ENCODE data around the gene CSF2. TPM values are rescaled to one million over a fixed set of nuclear protein-coding genes. Genes with fewer than 3 reads are reported as not detected.

The CSF2 gene
- total RNA-seq, 4 donors from 2014 or later, result not detected

DNA sequence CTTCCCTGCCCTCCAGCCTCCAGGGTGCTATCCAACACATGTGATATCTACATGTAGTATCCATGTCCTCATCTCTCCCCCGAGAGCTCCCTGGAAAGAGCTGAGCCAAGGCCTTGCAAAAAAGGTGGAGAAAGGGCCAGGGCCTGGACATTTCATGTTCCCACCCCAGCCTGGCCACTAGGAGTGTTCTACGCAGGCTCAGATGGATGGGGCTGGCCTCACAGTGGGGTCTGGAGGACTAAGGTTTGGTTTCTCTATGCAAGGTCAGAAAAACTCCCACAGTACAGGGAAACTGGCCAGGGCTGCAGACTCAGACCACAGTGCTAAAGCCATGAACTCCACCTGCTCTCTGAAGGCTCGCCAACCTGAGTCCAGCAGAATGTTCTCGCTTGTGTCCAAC is 1.5 kb upstream of the CSF2 start:
- intact Hi-C loops (cut with DNase I; ENCODE audit: low total_unique reads) (no loop called here), in situ Hi-C loops (cut with MboI; ENCODE audit: low sequenced_read_pairs in 4 of 4) (no loop called here)
- Histone ChIP-seq H3K27ac (no peak overlapping the region), H3K36me3 (no peaks in the 10 kb centered on the region), H3K4me1 (no peaks in the 10 kb centered on the region), H3K4me3 (no peak overlapping the region), H3K27me3 (no peaks in the 10 kb centered on the region), H3K9me3 (no peaks in the 10 kb centered on the region)
- DNase-seq, result no peak
- TF ChIP-seq POLR2A (IDR thresholded peaks at IDR 0.05), result no peak
- TF ChIP-seq, protein P1, sequence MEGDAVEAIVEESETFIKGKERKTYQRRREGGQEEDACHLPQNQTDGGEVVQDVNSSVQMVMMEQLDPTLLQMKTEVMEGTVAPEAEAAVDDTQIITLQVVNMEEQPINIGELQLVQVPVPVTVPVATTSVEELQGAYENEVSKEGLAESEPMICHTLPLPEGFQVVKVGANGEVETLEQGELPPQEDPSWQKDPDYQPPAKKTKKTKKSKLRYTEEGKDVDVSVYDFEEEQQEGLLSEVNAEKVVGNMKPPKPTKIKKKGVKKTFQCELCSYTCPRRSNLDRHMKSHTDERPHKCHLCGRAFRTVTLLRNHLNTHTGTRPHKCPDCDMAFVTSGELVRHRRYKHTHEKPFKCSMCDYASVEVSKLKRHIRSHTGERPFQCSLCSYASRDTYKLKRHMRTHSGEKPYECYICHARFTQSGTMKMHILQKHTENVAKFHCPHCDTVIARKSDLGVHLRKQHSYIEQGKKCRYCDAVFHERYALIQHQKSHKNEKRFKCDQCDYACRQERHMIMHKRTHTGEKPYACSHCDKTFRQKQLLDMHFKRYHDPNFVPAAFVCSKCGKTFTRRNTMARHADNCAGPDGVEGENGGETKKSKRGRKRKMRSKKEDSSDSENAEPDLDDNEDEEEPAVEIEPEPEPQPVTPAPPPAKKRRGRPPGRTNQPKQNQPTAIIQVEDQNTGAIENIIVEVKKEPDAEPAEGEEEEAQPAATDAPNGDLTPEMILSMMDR (IDR thresholded peaks at IDR 0.05 in 4 of 5, conservative IDR thresholded peaks at IDR 0.05 in 1 of 5), result no peak
- no peak for ATAC-seq

GRCh38 chr5:132072528-132072927 is 1.1 kb upstream of the CSF2 start:
- in situ Hi-C loops (cut with MboI; ENCODE audit: low sequenced_read_pairs in 4 of 4), result no loop called here
- intact Hi-C loops (cut with DNase I; ENCODE audit: low total_unique reads), result no loop called here
- Histone ChIP-seq H3K27ac (no peak overlapping the region), H3K27me3 (no peaks in the 10 kb centered on the region), H3K9me3 (no peaks in the 10 kb centered on the region), H3K4me1 (no peaks in the 10 kb centered on the region), H3K4me3 (no peak overlapping the region), H3K36me3 (no peaks in the 10 kb centered on the region)
- no peak for DNase-seq
- no peak for ATAC-seq
- TF ChIP-seq, protein P1 (IDR thresholded peaks at IDR 0.05 in 4 of 5, conservative IDR thresholded peaks at IDR 0.05 in 1 of 5), result no peak
- no peak for TF ChIP-seq POLR2A (IDR thresholded peaks at IDR 0.05)

GRCh38 chr5:132074091-132074771 is 642 bp downstream of the CSF2 start:
- no peaks in the 10 kb centered on the region for H3K36me3 ChIP-seq
- ATAC-seq, result no peak
- H3K4me1 ChIP-seq, result no peaks in the 10 kb centered on the region
- in situ Hi-C loops (cut with MboI; ENCODE audit: low sequenced_read_pairs in 4 of 4) (no loop called here), intact Hi-C loops (cut with DNase I; ENCODE audit: low total_unique reads) (no loop called here)
- no peaks in the 10 kb centered on the region for H3K9me3 ChIP-seq
- DNase-seq, result no peak
- TF ChIP-seq POLR2A (IDR thresholded peaks at IDR 0.05), result no peak
- TF ChIP-seq, protein P1 (IDR thresholded peaks at IDR 0.05 in 4 of 5, conservative IDR thresholded peaks at IDR 0.05 in 1 of 5), result no peak
- H3K4me3 ChIP-seq, result no peak overlapping the region
- no peaks in the 10 kb centered on the region for H3K27me3 ChIP-seq
- no peak overlapping the region for H3K27ac ChIP-seq

DNA sequence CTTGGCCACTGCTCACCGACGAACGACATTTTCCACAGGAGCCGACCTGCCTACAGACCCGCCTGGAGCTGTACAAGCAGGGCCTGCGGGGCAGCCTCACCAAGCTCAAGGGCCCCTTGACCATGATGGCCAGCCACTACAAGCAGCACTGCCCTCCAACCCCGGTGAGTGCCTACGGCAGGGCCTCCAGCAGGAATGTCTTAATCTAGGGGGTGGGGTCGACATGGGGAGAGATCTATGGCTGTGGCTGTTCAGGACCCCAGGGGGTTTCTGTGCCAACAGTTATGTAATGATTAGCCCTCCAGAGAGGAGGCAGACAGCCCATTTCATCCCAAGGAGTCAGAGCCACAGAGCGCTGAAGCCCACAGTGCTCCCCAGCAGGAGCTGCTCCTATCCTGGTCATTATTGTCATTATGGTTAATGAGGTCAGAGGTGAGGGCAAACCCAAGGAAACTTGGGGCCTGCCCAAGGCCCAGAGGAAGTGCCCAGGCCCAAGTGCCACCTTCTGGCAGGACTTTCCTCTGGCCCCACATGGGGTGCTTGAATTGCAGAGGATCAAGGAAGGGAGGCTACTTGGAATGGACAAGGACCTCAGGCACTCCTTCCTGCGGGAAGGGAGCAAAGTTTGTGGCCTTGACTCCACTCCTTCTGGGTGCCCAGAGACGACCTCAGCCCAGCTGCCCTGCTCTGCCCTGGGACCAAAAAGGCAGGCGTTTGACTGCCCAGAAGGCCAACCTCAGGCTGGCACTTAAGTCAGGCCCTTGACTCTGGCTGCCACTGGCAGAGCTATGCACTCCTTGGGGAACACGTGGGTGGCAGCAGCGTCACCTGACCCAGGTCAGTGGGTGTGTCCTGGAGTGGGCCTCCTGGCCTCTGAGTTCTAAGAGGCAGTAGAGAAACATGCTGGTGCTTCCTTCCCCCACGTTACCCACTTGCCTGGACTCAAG is 1.5 kb downstream of the CSF2 start:
- H3K4me1 ChIP-seq, result no peaks in the 10 kb centered on the region
- no peak overlapping the region for H3K27ac ChIP-seq
- intact Hi-C loops (cut with DNase I; ENCODE audit: low total_unique reads), result no loop called here
- DNase-seq (no peak), ATAC-seq (no peak)
- in situ Hi-C loops (cut with MboI; ENCODE audit: low sequenced_read_pairs in 4 of 4), result no loop called here
- TF ChIP-seq POLR2A (IDR thresholded peaks at IDR 0.05), result no peak
- TF ChIP-seq, protein P1 (IDR thresholded peaks at IDR 0.05 in 4 of 5, conservative IDR thresholded peaks at IDR 0.05 in 1 of 5), result no peak
- H3K36me3 ChIP-seq, result no peaks in the 10 kb centered on the region
- H3K4me3 ChIP-seq, result no peak overlapping the region
- H3K27me3 ChIP-seq, result no peaks in the 10 kb centered on the region
- H3K9me3 ChIP-seq, result no peaks in the 10 kb centered on the region
